Stimulated activated effector memory CD8-positive, alpha-beta T cell treated with anti-CD3 and anti-CD28 coated beads, Interleukin-12 subunit alpha, Interleukin-12 subunit beta, amount 100 ng/mL, for 72 hours (primary cell): Measurements from ENCODE around the gene LILRA5.
"Not testable (repeated sequence)": the region's sequence is repeated elsewhere in the genome, so short reads cannot be mapped to it uniquely, and the experiment has no call there.

Source experiments
- ATAC-seq: fragments of 150-1000 bp; cut with Tn5 transposase; 2 replicates; pipeline ENCODE4 v1.10.0; 2021
- DNase-seq, 2 donors: peaks; one replicate each; pipeline ENCODE4 v3.0.0; 2021 to 2022; ENCODE audit warnings: low spot score in 2 of 2
- H3K27ac Mint-ChIP-seq: one replicate; pipeline ENCODE4 v1.8.0; 2022; ENCODE audit warnings: mild to moderate bottlenecking, mixed read lengths
- H3K36me3 Mint-ChIP-seq: one replicate; pipeline ENCODE4 v1.8.0; 2022; ENCODE audit warnings: mild to moderate bottlenecking, mixed read lengths
- H3K4me1 Mint-ChIP-seq: one replicate; pipeline ENCODE4 v1.8.0; 2022; ENCODE audit warnings: mixed read lengths
- H3K4me3 Mint-ChIP-seq: one replicate; pipeline ENCODE4 v1.8.0; 2022; ENCODE audit warnings: mild to moderate bottlenecking, mixed read lengths
- H3K9me3 Mint-ChIP-seq: one replicate; pipeline ENCODE4 v1.8.0; 2022; ENCODE audit warnings: mixed read lengths

LILRA5 gene

DNA sequence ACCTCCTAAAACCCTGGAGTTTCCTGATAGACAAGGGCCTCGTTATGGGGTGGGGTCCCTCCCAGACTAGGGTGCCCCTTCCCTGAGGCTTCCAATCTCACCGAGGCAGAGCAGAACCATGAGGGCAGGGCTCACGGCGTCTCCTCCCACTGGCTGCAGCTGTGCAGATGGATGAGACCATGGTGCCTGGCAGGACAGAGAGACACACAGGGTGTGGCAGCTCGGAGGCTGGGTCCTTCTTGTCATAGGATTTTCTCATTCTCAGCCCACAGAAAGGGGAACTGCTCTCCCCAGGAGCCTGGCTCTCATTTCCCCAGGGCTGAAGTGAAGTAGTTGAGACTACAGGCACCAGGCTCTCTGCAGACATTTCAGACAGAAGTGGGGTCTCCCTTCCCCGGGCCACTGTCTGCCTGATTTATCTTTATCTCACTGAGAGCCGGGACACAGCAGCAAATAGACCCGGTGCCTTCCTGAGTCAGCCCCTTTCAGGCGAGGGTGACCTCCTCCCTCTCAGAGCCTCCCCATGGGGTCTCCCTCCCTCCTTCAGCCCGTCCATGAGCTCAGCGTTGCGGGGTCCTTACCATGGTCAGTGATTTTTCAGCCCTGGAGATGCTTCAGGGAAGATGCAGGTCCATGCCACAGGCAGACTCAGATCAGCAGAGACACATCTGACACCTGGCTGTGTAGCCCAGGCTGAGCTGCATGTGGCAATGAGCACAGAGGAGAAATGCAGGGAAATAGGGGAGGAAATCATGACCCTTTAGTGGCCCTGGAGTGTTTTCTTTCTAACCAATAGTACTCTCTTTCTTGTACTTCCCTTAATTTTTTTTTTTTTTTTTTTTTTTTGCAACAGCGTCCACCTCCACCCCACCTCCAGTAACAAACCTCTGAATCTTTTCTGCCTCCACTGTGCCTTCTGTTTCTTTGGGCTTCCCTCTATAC is at the start of gene LILRA5:
TSS of gene LILRA5 (minus strand) at position 731 of the 942 bp plus-strand sequence. CDS start at position 584, 147 bp downstream.
- peaks cover 4% of the 10 kb centered on the region for H3K4me1 Mint-ChIP-seq
- DNase-seq (no peak), ATAC-seq (no peak)
- H3K27ac Mint-ChIP-seq = no peak within 1 kb of the TSS
- no peaks in the 10 kb centered on the region for H3K36me3 Mint-ChIP-seq
- no peak within 1 kb of the TSS for H3K4me3 Mint-ChIP-seq
- H3K9me3 Mint-ChIP-seq = no peaks in the 10 kb centered on the region

DNA sequence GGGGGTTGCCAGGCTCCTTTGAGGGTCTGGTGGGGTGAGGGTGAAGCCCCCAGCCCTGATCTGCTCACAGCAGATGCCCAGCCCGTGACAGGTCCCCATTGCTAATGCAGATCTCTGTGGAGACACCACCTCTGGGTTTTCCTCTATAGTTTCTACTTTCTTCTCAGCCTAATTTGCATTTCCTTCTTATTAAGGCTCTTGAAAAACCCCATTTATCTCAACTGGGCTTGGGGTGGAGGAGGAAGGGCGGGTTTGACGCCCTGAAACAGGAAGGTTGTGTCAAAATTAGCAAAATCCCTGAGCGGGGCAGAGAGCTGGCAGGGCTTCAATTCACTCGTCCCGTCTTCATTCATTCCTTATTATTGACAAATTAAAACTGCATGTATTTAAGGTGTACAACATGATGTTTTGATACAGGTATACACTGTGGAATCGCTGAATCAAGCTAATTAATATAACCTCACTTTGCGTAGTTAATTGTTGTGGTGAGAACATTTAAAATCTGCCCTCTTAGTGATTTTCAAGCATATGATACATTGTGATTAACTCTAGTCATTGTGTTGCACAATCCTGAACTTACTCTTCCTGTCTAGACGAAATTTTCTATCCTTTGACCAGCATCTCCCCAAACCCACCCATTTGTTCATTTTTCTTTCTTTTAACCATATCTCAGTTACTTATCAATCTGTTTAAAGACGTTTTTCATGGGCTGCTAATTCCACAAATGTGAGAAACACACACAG is 48.9 kb upstream of the LILRA5 start:
- Mint-ChIP-seq H3K4me3 (peak overlapping the region; percentile 89), H3K27ac (peak overlapping the region; percentile 98), H3K4me1 (peaks cover 51% of the 10 kb centered on the region)
- not testable (repeated sequence) for DNase-seq, H3K36me3 Mint-ChIP-seq, H3K9me3 Mint-ChIP-seq
- ATAC-seq = peak; percentile 9

DNA sequence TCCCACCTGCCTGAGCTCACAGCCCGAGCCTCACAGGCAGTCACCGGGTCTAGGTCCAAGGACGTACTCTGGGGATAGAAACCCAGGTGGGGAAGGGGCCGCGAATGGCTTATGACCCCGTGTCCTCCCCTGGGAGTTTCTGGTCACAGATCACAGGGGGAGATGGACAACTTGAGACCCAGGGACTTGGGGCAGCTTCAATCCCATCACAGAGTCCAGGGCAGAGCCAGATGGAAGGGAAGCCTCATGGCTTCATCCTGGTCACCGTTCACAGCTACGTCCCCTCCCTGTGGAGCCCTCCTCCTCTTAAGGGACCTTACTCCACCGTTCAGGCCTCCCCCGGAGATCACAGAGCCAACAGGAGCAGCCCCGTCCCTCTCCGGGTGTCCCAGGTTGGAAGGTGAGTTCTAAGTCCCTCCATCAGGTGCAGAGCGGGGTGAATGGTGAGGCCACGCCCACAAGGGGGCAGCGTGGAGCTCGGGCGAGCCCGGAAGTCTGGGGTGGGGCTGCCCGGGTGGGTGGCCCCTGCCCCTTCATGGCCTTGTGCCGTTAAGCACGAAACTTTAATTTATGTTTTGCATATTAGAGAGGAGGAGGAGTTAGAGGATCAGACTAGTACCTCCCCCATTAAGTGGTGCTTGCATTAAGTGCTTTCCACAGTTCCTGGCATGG is 46.3 kb upstream of the LILRA5 start:
- H3K4me1 Mint-ChIP-seq = peaks cover 37% of the 10 kb centered on the region
- H3K36me3 Mint-ChIP-seq, H3K27ac Mint-ChIP-seq, H3K4me3 Mint-ChIP-seq, H3K9me3 Mint-ChIP-seq: not testable (repeated sequence)
- ATAC-seq (peak; percentile 88), DNase-seq (peak; percentile 70 to 77)

- H3K9me3 Mint-ChIP-seq = no peaks in the 10 kb centered on the region
- peak overlapping the region; percentile 37 for H3K27ac Mint-ChIP-seq
- ATAC-seq = no peak
- H3K36me3 Mint-ChIP-seq = peaks cover 7% of the 10 kb centered on the region
- no peak overlapping the region for H3K4me3 Mint-ChIP-seq
- H3K4me1 Mint-ChIP-seq = peaks cover 21% of the 10 kb centered on the region
- DNase-seq = no peak
Measured at GRCh38 chr19:54357381-54357780, 44.4 kb upstream of the LILRA5 start.

DNA sequence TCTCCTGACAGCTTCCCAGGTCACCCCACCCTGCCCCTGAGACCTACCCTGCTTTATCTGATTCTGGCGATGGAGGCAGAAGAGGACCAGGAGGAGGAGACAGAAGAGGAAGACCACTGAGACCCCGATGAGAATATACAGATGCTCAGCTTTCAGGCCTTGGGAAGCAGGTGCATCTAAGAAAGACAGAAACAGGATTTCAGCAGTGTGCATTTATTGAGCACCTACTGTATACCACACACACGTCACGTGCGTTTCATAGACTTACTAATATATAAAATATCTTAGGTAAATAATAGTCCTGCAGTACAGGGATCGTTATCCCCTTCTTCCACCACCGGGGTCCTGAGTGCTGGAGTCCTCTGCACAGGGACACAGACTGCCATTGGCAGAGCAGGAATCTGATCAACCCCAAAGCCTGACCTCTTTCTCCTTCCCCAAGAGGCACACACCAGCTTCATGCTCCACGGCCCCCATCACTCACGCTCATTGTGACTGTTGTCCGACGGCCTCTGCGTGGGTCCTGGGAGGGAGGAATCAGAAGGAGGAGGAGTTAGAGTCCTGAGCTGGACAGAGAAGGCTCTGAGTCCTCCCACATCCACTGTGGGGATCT is 43.6 kb upstream of the LILRA5 start:
- H3K4me1 Mint-ChIP-seq = peaks cover 13% of the 10 kb centered on the region
- DNase-seq (no peak), ATAC-seq (no peak)
- H3K36me3 Mint-ChIP-seq = peaks cover 7% of the 10 kb centered on the region
- H3K4me3 Mint-ChIP-seq = no peak overlapping the region
- no peaks in the 10 kb centered on the region for H3K9me3 Mint-ChIP-seq
- no peak overlapping the region for H3K27ac Mint-ChIP-seq

DNA sequence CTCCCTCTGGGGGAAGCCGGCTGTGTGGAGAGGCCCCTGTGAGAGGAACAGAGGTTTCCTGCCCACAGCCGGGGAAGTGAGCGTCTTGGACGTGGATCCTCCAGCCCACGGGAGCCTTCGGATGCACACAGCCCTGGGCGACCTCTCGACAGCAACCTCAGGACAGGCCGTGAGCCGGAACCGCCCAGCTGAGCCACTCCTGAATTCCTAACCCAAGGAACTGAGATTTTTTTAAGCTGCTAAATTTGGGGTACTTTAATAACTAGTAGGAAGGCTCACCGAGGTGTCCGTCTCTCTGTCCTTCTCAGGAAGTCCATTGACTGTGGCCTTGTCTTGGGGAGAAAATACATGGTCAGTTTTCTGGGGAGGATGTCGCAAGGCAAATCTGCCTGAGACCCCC is 42.7 kb upstream of the LILRA5 start:
- peaks cover 4% of the 10 kb centered on the region for H3K4me1 Mint-ChIP-seq
- H3K4me3 Mint-ChIP-seq = no peak overlapping the region
- no peak for DNase-seq
- no peak overlapping the region for H3K27ac Mint-ChIP-seq
- H3K36me3 Mint-ChIP-seq = peaks cover 7% of the 10 kb centered on the region
- no peak for ATAC-seq
- no peaks in the 10 kb centered on the region for H3K9me3 Mint-ChIP-seq

- no peak overlapping the region for H3K27ac Mint-ChIP-seq
- ATAC-seq = no peak
Measured at GRCh38 chr19:54354761-54355160, 41.8 kb upstream of the LILRA5 start.

DNA sequence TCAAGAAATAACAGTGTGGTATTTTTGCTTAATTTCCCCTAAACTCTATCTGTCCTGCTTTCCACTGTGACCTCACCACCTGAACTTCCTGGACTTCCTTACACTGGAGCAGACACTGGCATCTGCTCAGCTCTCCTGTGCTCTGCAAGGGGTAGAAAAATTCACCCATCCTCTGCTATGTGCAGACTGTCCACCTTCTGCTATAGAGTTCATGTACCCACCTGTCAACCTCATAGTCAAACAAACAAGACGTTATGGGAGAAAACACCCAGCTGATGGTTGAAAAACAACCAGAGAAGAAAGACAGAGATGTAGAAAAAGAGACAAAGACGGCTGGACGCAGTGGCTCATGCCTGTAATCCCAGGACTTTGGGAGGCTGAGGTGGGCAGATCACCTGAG is 39.6 kb upstream of the LILRA5 start:
- H3K4me3 Mint-ChIP-seq = no peak overlapping the region
- H3K9me3 Mint-ChIP-seq = no peaks in the 10 kb centered on the region
- H3K36me3 Mint-ChIP-seq = peaks cover 7% of the 10 kb centered on the region
- H3K4me1 Mint-ChIP-seq = no peaks in the 10 kb centered on the region
- DNase-seq = no peak
- H3K27ac Mint-ChIP-seq = no peak overlapping the region
- no peak for ATAC-seq

More at GRCh38 chr19:54354761-54355160, 41.8 kb upstream of the LILRA5 start:
- Mint-ChIP-seq H3K36me3 (peaks cover 7% of the 10 kb centered on the region), H3K4me1 (no peaks in the 10 kb centered on the region), H3K4me3 (no peak overlapping the region), H3K9me3 (no peaks in the 10 kb centered on the region)
- DNase-seq = no peak

DNA sequence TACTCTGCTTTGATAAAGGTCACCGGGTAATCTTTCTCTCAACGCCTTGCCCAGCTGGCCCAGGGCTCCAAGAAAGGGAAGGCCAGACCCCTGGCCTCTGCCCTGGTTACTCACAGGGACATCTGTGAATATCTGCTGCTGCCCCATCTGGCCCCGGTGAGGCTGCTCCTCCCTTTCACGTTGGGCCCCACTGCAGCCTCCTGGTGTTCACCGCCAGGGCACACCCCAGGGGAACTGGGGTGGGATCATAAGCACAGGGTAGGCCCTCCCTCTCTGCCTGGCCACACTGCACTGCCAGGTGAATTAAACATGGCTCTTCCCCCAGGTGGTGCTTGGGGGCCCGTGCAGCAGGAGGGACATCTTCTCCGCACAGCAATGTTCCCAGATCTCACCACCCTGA is 39.1 kb upstream of the LILRA5 start:
- no peaks in the 10 kb centered on the region for H3K9me3 Mint-ChIP-seq
- H3K4me1 Mint-ChIP-seq = no peaks in the 10 kb centered on the region
- H3K4me3 Mint-ChIP-seq = no peak overlapping the region
- peaks cover 7% of the 10 kb centered on the region for H3K36me3 Mint-ChIP-seq
- DNase-seq (no peak), ATAC-seq (peak; percentile 32)
- H3K27ac Mint-ChIP-seq = no peak overlapping the region

GRCh38 chr19:54351474-54351873 is 38.5 kb upstream of the LILRA5 start:
- Mint-ChIP-seq H3K4me3 (no peak overlapping the region), H3K27ac (no peak overlapping the region)
- ATAC-seq = no peak

DNA sequence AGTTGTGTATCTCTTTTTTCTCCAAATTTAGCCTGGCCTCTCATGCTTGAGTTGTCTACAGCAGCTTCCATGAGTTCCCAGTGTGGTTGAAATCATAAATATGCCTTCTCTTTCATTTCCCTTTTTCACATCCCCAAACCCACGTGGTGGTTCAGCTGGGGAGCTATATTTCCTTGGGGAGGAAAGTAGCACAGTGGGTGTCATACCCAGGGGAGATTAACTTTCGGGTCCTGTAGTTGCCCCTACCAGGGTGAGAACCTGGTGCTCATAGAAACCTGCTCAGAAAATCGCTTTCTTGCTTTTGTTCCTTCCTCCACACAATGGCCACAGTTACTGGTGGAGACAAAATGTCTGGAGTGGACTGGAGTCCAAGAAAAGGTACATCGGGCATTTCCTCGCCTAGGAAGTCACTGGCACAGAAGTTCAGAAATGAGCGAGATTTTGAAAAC is 33.0 kb upstream of the LILRA5 start:
- H3K4me1 Mint-ChIP-seq = no peaks in the 10 kb centered on the region

More at GRCh38 chr19:54351474-54351873, 38.5 kb upstream of the LILRA5 start:
- Mint-ChIP-seq H3K4me1 (no peaks in the 10 kb centered on the region), H3K9me3 (no peaks in the 10 kb centered on the region), H3K36me3 (peaks cover 7% of the 10 kb centered on the region)
- no peak for DNase-seq

DNA sequence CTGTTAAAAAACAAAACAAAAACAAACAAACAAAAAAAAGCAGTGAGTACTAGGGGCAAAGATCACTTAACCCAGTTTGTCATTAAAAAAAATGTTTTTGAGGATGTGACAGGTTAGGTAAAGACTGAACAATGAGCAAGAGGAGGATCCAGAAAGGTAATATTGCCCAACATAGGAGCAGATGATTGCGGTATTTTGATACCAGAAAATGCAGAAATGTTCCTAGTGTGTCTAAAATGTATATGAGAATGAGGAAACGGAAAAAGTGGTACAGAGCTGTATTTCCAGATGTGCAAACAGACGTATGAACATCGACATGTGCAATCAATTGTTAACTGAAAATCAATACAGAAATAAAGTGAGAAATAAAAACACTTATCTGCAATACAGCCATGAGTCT is 30.9 kb upstream of the LILRA5 start:
- H3K27ac Mint-ChIP-seq = no peak overlapping the region

More for the DNA sequence above, 33.0 kb upstream of the LILRA5 start:
- Mint-ChIP-seq H3K27ac (no peak overlapping the region), H3K4me3 (no peak overlapping the region), H3K36me3 (no peaks in the 10 kb centered on the region), H3K9me3 (no peaks in the 10 kb centered on the region)
- ATAC-seq (no peak), DNase-seq (no peak)

GRCh38 chr19:54341295-54341694 is 28.3 kb upstream of the LILRA5 start:
- no peaks in the 10 kb centered on the region for H3K36me3 Mint-ChIP-seq
- H3K4me1 Mint-ChIP-seq = no peaks in the 10 kb centered on the region
- no peak overlapping the region for H3K27ac Mint-ChIP-seq
- no peak overlapping the region for H3K4me3 Mint-ChIP-seq
- ATAC-seq (no peak), DNase-seq (no peak)
- H3K9me3 Mint-ChIP-seq = no peaks in the 10 kb centered on the region

More for the DNA sequence above, 30.9 kb upstream of the LILRA5 start:
- H3K9me3 Mint-ChIP-seq = no peaks in the 10 kb centered on the region
- H3K4me3 Mint-ChIP-seq = no peak overlapping the region
- ATAC-seq (no peak), DNase-seq (no peak)
- H3K4me1 Mint-ChIP-seq = no peaks in the 10 kb centered on the region
- H3K36me3 Mint-ChIP-seq = no peaks in the 10 kb centered on the region

GRCh38 chr19:54339646-54340358 is 26.8 kb upstream of the LILRA5 start:
- H3K4me3 Mint-ChIP-seq = no peak overlapping the region
- no peaks in the 10 kb centered on the region for H3K4me1 Mint-ChIP-seq
- no peaks in the 10 kb centered on the region for H3K36me3 Mint-ChIP-seq
- no peak for DNase-seq
- no peaks in the 10 kb centered on the region for H3K9me3 Mint-ChIP-seq
- H3K27ac Mint-ChIP-seq = no peak overlapping the region
- no peak for ATAC-seq
